H9 (cell line): Measurements from ENCODE around the gene ZP3. TPM values are rescaled to one million over a fixed set of nuclear protein-coding genes. Genes with fewer than 3 reads are reported as not detected.

Source experiments
- DNase-seq: peaks from one replicate; pipeline ENCODE4 v3.0.0-alpha.2; 2017
- H2AFZ ChIP-seq: one replicate; pipeline ENCODE4 v1.6.1; 2013; ENCODE audit warnings: mild to moderate bottlenecking, low read length, control low read depth, moderate library complexity
- H2AK5ac ChIP-seq: 2 replicates; pipeline ENCODE4 v1.6.1; 2013; ENCODE audit warnings: low read length, control low read depth, mixed read lengths; ENCODE audit not compliant: insufficient read length
- H2BK120ac ChIP-seq: one replicate; pipeline ENCODE4 v1.6.1; 2013; ENCODE audit warnings: low read depth, mild to moderate bottlenecking, low read length, control low read depth, inconsistent platforms; ENCODE audit not compliant: poor library complexity, severe bottlenecking
- H2BK12ac ChIP-seq: 2 replicates; pipeline ENCODE4 v1.6.1; 2013; ENCODE audit warnings: low read length, control low read depth, mixed read lengths, low read depth; ENCODE audit not compliant: insufficient read length
- H2BK15ac ChIP-seq: 2 replicates; pipeline ENCODE4 v1.6.1; 2013; ENCODE audit warnings: low read depth, low read length, control low read depth
- H2BK20ac ChIP-seq: one replicate; pipeline ENCODE4 v1.6.1; 2013; ENCODE audit warnings: low read depth, mild to moderate bottlenecking, low read length, control low read depth, inconsistent platforms; ENCODE audit not compliant: poor library complexity, severe bottlenecking
- H2BK5ac ChIP-seq: 2 replicates; pipeline ENCODE4 v1.6.1; 2013; ENCODE audit warnings: low read length, control low read depth, mixed read lengths; ENCODE audit not compliant: insufficient read length
- H3K14ac ChIP-seq: 2 replicates; pipeline ENCODE4 v1.6.1; 2013; ENCODE audit warnings: low read length, control low read depth; ENCODE audit not compliant: insufficient read depth
- H3K18ac ChIP-seq: 2 replicates; pipeline ENCODE4 v1.6.1; 2013; ENCODE audit warnings: low read depth, mild to moderate bottlenecking, mixed read lengths, low read length, control low read depth; ENCODE audit not compliant: insufficient read length
- H3K23ac ChIP-seq: 2 replicates; pipeline ENCODE4 v1.6.1; 2013; ENCODE audit warnings: low read length, control low read depth, mixed read lengths, low read depth; ENCODE audit not compliant: insufficient read length
- H3K23me2 ChIP-seq: 2 replicates; pipeline ENCODE4 v1.6.1; 2013; ENCODE audit warnings: low read depth, mild to moderate bottlenecking, mixed read lengths, low read length, control low read depth; ENCODE audit not compliant: insufficient read length, poor library complexity, severe bottlenecking
- H3K27ac ChIP-seq: 2 replicates; pipeline ENCODE4 v1.5.1; 2013; ENCODE audit warnings: low read length, control low read depth, mixed read lengths, low read depth; ENCODE audit not compliant: insufficient read length
- H3K27me3 ChIP-seq: 2 replicates; pipeline ENCODE4 v1.6.1; 2013; ENCODE audit warnings: low read length, control low read depth, inconsistent platforms; ENCODE audit not compliant: insufficient read depth
- H3K4ac ChIP-seq: 2 replicates; pipeline ENCODE4 v1.6.1; 2013; ENCODE audit warnings: low read depth, mild to moderate bottlenecking, control low read depth, inconsistent platforms, low read length, moderate library complexity
- H3K4me1 ChIP-seq: 2 replicates; pipeline ENCODE4 v1.6.1; 2013; ENCODE audit warnings: low read length, control low read depth, inconsistent platforms; ENCODE audit not compliant: insufficient read depth
- H3K4me2 ChIP-seq: 2 replicates; pipeline ENCODE4 v1.6.1; 2013; ENCODE audit warnings: low read length, control low read depth, mixed read lengths; ENCODE audit not compliant: insufficient read length, insufficient read depth
- H3K56ac ChIP-seq: 2 replicates; pipeline ENCODE4 v1.6.1; 2013; ENCODE audit warnings: low read depth, mild to moderate bottlenecking, mixed read lengths, low read length, control low read depth; ENCODE audit not compliant: insufficient read length
- H3K79me1 ChIP-seq: 2 replicates; pipeline ENCODE4 v1.6.1; 2013; ENCODE audit warnings: low read depth, mild to moderate bottlenecking, moderate library complexity, low read length, control low read depth, inconsistent platforms; ENCODE audit not compliant: insufficient read depth, poor library complexity, severe bottlenecking
- H3K79me2 ChIP-seq: 2 replicates; pipeline ENCODE4 v1.6.1; 2013; ENCODE audit warnings: low read length, control low read depth, inconsistent platforms; ENCODE audit not compliant: insufficient read depth
- H3K9ac ChIP-seq: 2 replicates; pipeline ENCODE4 v1.6.1; 2013; ENCODE audit warnings: low read length, control low read depth, mixed read lengths; ENCODE audit not compliant: insufficient read length; ENCODE audit errors: extremely low read depth
- H3K9me3 ChIP-seq: one replicate; pipeline ENCODE4 v1.6.1; 2013; ENCODE audit warnings: low read depth, low read length, inconsistent platforms; ENCODE audit not compliant: control insufficient read depth
- H3T11ph ChIP-seq: one replicate; pipeline ENCODE4 v1.6.1; 2013; ENCODE audit warnings: mild to moderate bottlenecking, low read length, control low read depth, inconsistent platforms
- H4K20me1 ChIP-seq: one replicate; pipeline ENCODE4 v1.6.1; 2013; ENCODE audit not compliant: control insufficient read depth, insufficient read length, insufficient read depth
- H4K5ac ChIP-seq: 2 replicates; pipeline ENCODE4 v1.6.1; 2013; ENCODE audit warnings: low read depth, mild to moderate bottlenecking, mixed read lengths, low read length, control low read depth; ENCODE audit not compliant: insufficient read length
- H4K8ac ChIP-seq: replicated peaks from 2 replicates; pipeline ENCODE4 v1.6.1; 2013; ENCODE audit warnings: low read length, control low read depth, mixed read lengths, low read depth; ENCODE audit not compliant: insufficient read length
- H4K91ac ChIP-seq: 2 replicates; pipeline ENCODE4 v1.6.1; 2013; ENCODE audit warnings: low read depth, mild to moderate bottlenecking, moderate library complexity, mixed read lengths, low read length, control low read depth; ENCODE audit not compliant: insufficient read length
- H3K27ac Mint-ChIP-seq, 3 experiments: 2 replicates in 2 of 3; 3 replicates in 1 of 3; pipeline ENCODE4 v1.8.0; 2020 to 2021; ENCODE audit warnings: mixed read lengths in 3 of 3, mild to moderate bottlenecking in 1 of 3, moderate library complexity in 1 of 3
- H3K27me3 Mint-ChIP-seq: 2 replicates; pipeline ENCODE4 v1.8.0; 2021; ENCODE audit warnings: low read depth, mild to moderate bottlenecking, moderate library complexity, mixed read lengths
- H3K36me3 Mint-ChIP-seq, 3 experiments: 2 replicates in 2 of 3; 3 replicates in 1 of 3; pipeline ENCODE4 v1.8.0; 2020 to 2021; ENCODE audit warnings: low read depth in 3 of 3, mixed read lengths in 3 of 3; ENCODE audit not compliant: insufficient read depth in 1 of 3
- H3K4me1 Mint-ChIP-seq, 2 experiments: 2 replicates each; pipeline ENCODE4 v1.8.0; 2020; ENCODE audit warnings: mixed read lengths in 2 of 2
- H3K4me3 Mint-ChIP-seq, 2 experiments: 2 replicates in 1 of 2; 3 replicates in 1 of 2; pipeline ENCODE4 v1.8.0; 2020 to 2021; ENCODE audit warnings: mild to moderate bottlenecking in 2 of 2, mixed read lengths in 2 of 2, moderate library complexity in 1 of 2
- H3K9me3 Mint-ChIP-seq, 2 experiments: 2 replicates in 1 of 2; 3 replicates in 1 of 2; pipeline ENCODE4 v1.8.0; 2020; ENCODE audit warnings: mild to moderate bottlenecking in 2 of 2, mixed read lengths in 2 of 2, moderate library complexity in 1 of 2
- CTCF ChIP-seq: fragments of 200-600 bp; sonication (generic); conservative IDR thresholded peaks from 3 replicates; pipeline ENCODE4 v1.8.0; 2021; ENCODE audit warnings: antibody characterized with exemption, mild to moderate bottlenecking
- WGBS: extraction: QIAGEN DNeasy Blood & Tissue Kit; methylation state at CpG from one replicate; pipeline ENCODE4 v1.1.7; 2013; ENCODE audit warnings: missing lambda C conversion rate, low lambda C conversion rate, mixed read lengths; ENCODE audit not compliant: insufficient read length; ENCODE audit errors: extremely low coverage; 5-methylcytosine and 5-hydroxymethylcytosine counted together
- total RNA-seq: library from RNA; stranded (reverse); gene quantifications from 2 replicates; pipeline ENCODE4 v1.2.1, GENCODE V29; 2021

ZP3 gene
- total RNA-seq, 1 experiment from 2014 or later = 1.3 TPM

- no peaks in the 10 kb centered on the region for H3K9me3 Mint-ChIP-seq
- DNase-seq = no peak
- no peaks in the 10 kb centered on the region for H3K79me2 ChIP-seq
- no peak overlapping the region for H3K9ac ChIP-seq
- H3K27ac ChIP-seq = no peak overlapping the region
- peak overlapping the region; percentile 65 to 72; a peak in 4 of 5 replicates for H3K4me3 Mint-ChIP-seq
- no peak overlapping the region for H3K4me2 ChIP-seq
- no peak overlapping the region for H4K91ac ChIP-seq
- no peak overlapping the region for H3K4ac ChIP-seq
- H3K27me3 Mint-ChIP-seq = no peaks in the 10 kb centered on the region
- no CpG with 5 or more reads among the region's 7 CpGs for WGBS
- no peak overlapping the region for H2BK120ac ChIP-seq
- H3K36me3 Mint-ChIP-seq = no peaks in the 10 kb centered on the region
- H3K56ac ChIP-seq = no peak overlapping the region
- no peak overlapping the region for H2BK5ac ChIP-seq
- no peak overlapping the region for H2AK5ac ChIP-seq
- no peaks in the 10 kb centered on the region for H3K79me1 ChIP-seq
- H2BK20ac ChIP-seq = no peak overlapping the region
- H3K27ac Mint-ChIP-seq = peak overlapping the region; percentile 59 to 92 (median 63); a peak in 4 of 7 replicates
- H2BK12ac ChIP-seq = no peak overlapping the region
- no peak overlapping the region for H4K8ac ChIP-seq
- H2BK15ac ChIP-seq = no peak overlapping the region
- H3K4me1 Mint-ChIP-seq = peaks cover 4 to 7% of the 10 kb centered on the region in 2 experiments; a peak in 3 of 4 replicates
- H4K5ac ChIP-seq = no peak overlapping the region
- H3K14ac ChIP-seq = no peak overlapping the region
- H3K23me2 ChIP-seq = peaks cover 4% of the 10 kb centered on the region
- no peak overlapping the region for H3K23ac ChIP-seq
- H4K20me1 ChIP-seq = no peaks in the 10 kb centered on the region
- H3K27me3 ChIP-seq = no peaks in the 10 kb centered on the region
- no peak overlapping the region for H3K18ac ChIP-seq
- no peaks in the 10 kb centered on the region for H3K9me3 ChIP-seq
- no peaks in the 10 kb centered on the region for H3K4me1 ChIP-seq
- no peak overlapping the region for H3T11ph ChIP-seq
- H2AFZ ChIP-seq = no peak overlapping the region
- no peak for TF ChIP-seq CTCF
Measured at GRCh38 chr7:76380623-76380966, 44.2 kb upstream of the ZP3 start.
